Prostate gland (tissue), 2 donors: ENCODE data around the gene NGB. TPM values are rescaled to one million over a fixed set of nuclear protein-coding genes. Genes with fewer than 3 reads are reported as not detected.

Experiments used
- DNase-seq: peaks from one replicate; pipeline ENCODE4 v3.0.0-alpha.2; 2019; ENCODE audit warnings: low spot score
- H3K27ac ChIP-seq, 2 donors: fragments of 200-600 bp; sonication (generic); 2 replicates each; pipeline ENCODE4 v1.5.1; 2017 to 2019
- H3K27me3 ChIP-seq: fragments of 200-600 bp; sonication (generic); replicated peaks from 2 replicates; pipeline ENCODE4 v1.5.1; 2019; ENCODE audit not compliant: insufficient read depth
- H3K36me3 ChIP-seq, 2 donors: fragments of 200-600 bp; sonication (generic); 1 replicate in 1 of 2; 2 replicates in 1 of 2; pipeline versions ENCODE4 v1.5.1 to v1.8.1; 2017 to 2019
- H3K4me1 ChIP-seq: fragments of 200-600 bp; sonication (generic); replicated peaks from 2 replicates; pipeline ENCODE4 v1.5.1; 2019
- H3K4me3 ChIP-seq, 2 donors: fragments of 200-600 bp; sonication (generic); 2 replicates each; pipeline ENCODE4 v1.5.1; 2017 to 2019
- H3K9me3 ChIP-seq: fragments of 200-600 bp; sonication (generic); 2 replicates; pipeline ENCODE4 v1.5.1; 2017
- CTCF ChIP-seq, 4 experiments: fragments of 200-600 bp in 2 of 4; fragments of 450-650 bp in 2 of 4; sonication (generic) in 2 of 4; IDR thresholded peaks; 1 replicate in 3 of 4; 2 replicates in 1 of 4; pipeline ENCODE4 v1.5.1; 2016 to 2019; ENCODE audit warnings: antibody characterized with exemption in 4 of 4, mild to moderate bottlenecking in 2 of 4, moderate library complexity in 2 of 4
- POLR2A ChIP-seq: fragments of 450-650 bp; IDR thresholded peaks from one replicate; pipeline ENCODE4 v1.6.1; 2016; ENCODE audit warnings: antibody characterized with exemption, mild to moderate bottlenecking
- POLR2AphosphoS5 ChIP-seq: sonication (generic); formaldehyde crosslinking; IDR thresholded peaks from one replicate; pipeline ENCODE4 v1.6.1; 2017; ENCODE audit warnings: antibody characterized with exemption
- WGBS: methylation state at CpG from one replicate; pipeline ENCODE4 v1.1.5; 2018; 5-methylcytosine and 5-hydroxymethylcytosine counted together
- intact Hi-C: fragments of 100-400 bp; cut with DNase I; formaldehyde crosslinking; loops from one replicate; pipeline ENCODE4 v1.14.2; 2022
- total RNA-seq, 2 donors: library from RNA; depleted of rRNA; stranded (reverse); fragments of >200 nt; gene quantifications; one replicate each; pipeline ENCODE4 v1.1.0, GENCODE V29; 2016

The NGB gene
- total RNA-seq, 2 donors from 2014 or later = 0.91 TPM; not detected in 1

DNA sequence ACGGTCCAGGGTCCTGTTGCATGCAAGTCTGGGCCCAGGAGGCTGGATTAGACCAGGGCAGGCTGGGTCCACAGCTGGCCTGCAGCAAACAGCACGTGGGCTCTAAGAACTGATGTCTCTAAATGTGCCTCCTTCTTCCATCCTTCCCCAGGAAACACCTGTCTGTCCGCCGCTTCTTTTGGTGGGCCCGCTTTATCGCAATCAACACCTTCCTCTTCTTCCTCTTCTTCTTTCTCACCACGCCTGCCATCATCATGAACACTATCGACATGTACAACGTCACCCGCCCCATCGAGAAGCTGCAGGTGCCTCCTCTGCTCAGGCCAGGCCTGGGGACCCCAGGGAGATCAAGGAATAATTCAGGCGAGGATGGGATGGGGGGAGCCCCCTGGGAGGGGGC is 28.3 kb downstream of the NGB start:
- H3K4me3 ChIP-seq = no peak overlapping the region
- no peaks in the 10 kb centered on the region for H3K36me3 ChIP-seq
- no peaks in the 10 kb centered on the region for H3K4me1 ChIP-seq
- 80% methylated on average over 12 of the region's 12 CpGs for WGBS
- no peak for TF ChIP-seq POLR2AphosphoS5
- no peak overlapping the region for H3K27ac ChIP-seq
- no peaks in the 10 kb centered on the region for H3K9me3 ChIP-seq
- intact Hi-C loops = no loop called here
- no peaks in the 10 kb centered on the region for H3K27me3 ChIP-seq
- DNase-seq = no peak

DNA sequence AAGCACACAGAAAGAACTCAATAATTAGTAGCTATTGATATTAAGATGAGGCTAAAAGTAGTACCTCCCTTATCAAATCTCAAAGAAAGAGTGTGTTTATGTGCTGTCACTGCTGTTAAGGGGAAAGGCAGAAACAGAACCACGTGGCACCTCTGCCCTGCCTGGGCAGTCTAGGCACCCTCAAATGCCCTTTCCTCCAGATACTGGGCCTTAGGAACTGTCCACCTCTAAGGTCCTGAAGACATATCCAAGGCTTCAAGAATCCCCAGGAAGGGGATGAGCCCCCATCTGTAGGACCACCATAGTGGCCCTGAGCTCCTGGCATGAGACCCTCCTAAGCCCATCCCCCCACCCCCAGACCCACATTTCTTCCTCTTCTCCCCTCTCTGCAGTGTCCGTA is 29.1 kb downstream of the NGB start:
- H3K27me3 ChIP-seq = no peaks in the 10 kb centered on the region
- intact Hi-C loops = no loop called here
- TF ChIP-seq CTCF (IDR thresholded peaks at IDR 0.05) = no peak
- TF ChIP-seq POLR2AphosphoS5 = no peak
- no peak for TF ChIP-seq POLR2A
- no peak for DNase-seq
- H3K27ac ChIP-seq = no peak overlapping the region
- no peaks in the 10 kb centered on the region for H3K9me3 ChIP-seq
- H3K4me1 ChIP-seq = no peaks in the 10 kb centered on the region
- no peak overlapping the region for H3K4me3 ChIP-seq
- WGBS = 58% methylated on average over 2 of the region's 2 CpGs
- no peaks in the 10 kb centered on the region for H3K36me3 ChIP-seq

DNA sequence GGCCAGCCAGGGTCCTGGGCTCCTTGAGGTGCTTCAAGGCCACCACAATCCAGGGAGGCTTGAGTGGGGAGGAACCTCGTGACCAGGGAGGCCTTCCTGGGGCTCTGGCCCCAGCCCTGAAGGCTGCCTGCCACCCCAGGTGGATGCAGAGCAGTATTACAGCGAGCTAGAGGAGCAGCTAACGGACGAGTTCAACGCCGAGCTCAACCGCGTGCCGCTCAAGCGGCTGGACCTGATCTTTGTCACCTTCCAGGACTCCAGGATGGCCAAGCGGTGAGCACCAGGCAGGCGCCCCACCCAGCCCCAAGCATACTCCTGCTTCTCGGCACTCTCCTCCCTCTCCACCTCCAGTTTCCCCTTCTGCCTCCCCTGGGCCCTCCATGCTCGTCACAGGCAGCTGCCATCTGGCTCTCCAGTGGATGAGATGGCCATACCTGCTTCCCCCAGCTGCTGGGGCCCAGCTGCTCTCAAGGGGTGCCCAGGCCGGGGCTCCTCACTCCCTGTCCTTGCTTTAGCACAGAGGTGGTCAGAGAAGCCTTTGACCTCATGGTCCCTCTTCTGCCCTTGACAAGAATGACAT is 30.6 kb downstream of the NGB start:
- DNase-seq = no peak
- Histone ChIP-seq H3K9me3 (no peaks in the 10 kb centered on the region), H3K27ac (no peak overlapping the region), H3K27me3 (no peaks in the 10 kb centered on the region), H3K36me3 (no peaks in the 10 kb centered on the region), H3K4me3 (no peak overlapping the region), H3K4me1 (no peaks in the 10 kb centered on the region)
- intact Hi-C loops = no loop called here
- TF ChIP-seq POLR2AphosphoS5 (no peak), POLR2A (no peak), CTCF (IDR thresholded peaks at IDR 0.05) (no peak)
- WGBS = 73% methylated on average over 15 of the region's 15 CpGs

GRCh38 chr14:77239412-77239811 is 31.6 kb downstream of the NGB start:
- intact Hi-C loops = no loop called here
- H3K27ac ChIP-seq = no peak overlapping the region
- no peaks in the 10 kb centered on the region for H3K36me3 ChIP-seq
- H3K4me3 ChIP-seq = no peak overlapping the region
- WGBS = 93% methylated on average over 16 of the region's 16 CpGs
- no peak for DNase-seq
- no peaks in the 10 kb centered on the region for H3K9me3 ChIP-seq
- no peaks in the 10 kb centered on the region for H3K4me1 ChIP-seq
- TF ChIP-seq CTCF (IDR thresholded peaks at IDR 0.05) (no peak), POLR2AphosphoS5 (no peak), POLR2A (no peak)
- H3K27me3 ChIP-seq = no peaks in the 10 kb centered on the region

- TF ChIP-seq POLR2AphosphoS5 (no peak), CTCF (IDR thresholded peaks at IDR 0.05) (no peak), POLR2A (no peak)
- H3K27ac ChIP-seq = no peak overlapping the region
- no peak for DNase-seq
- H3K27me3 ChIP-seq = no peaks in the 10 kb centered on the region
- WGBS = 68% methylated on average over 4 of the region's 4 CpGs
- intact Hi-C loops = no loop called here
- H3K4me3 ChIP-seq = no peak overlapping the region
- no peaks in the 10 kb centered on the region for H3K9me3 ChIP-seq
- no peaks in the 10 kb centered on the region for H3K36me3 ChIP-seq
- no peaks in the 10 kb centered on the region for H3K4me1 ChIP-seq
Observed at GRCh38 chr14:77238996-77239395, 32.0 kb downstream of the NGB start.
